Measurements from ENCODE around the gene AKR1D1. TPM values are rescaled to one million over a fixed set of nuclear protein-coding genes. Genes with fewer than 3 reads are reported as not detected.

AKR1D1 gene
- total RNA-seq, 1 experiment from 2014 or later: not detected

- H3K27ac Mint-ChIP-seq (ENCODE audit: unreplicated experiment): no peak overlapping the region
- no peak overlapping the region for H3K4me3 Mint-ChIP-seq (ENCODE audit: low read depth, unreplicated experiment)
- no peak for TF ChIP-seq CTCF (IDR thresholded peaks at IDR 0.05; ENCODE audit: unreplicated experiment)
- no peaks in the 10 kb centered on the region for H3K36me3 Mint-ChIP-seq (ENCODE audit: insufficient read depth, unreplicated experiment)
- intact Hi-C loops (cut with micrococcal nuclease; ENCODE audit: unreplicated experiment): no loop called here
- H3K9me3 Mint-ChIP-seq (ENCODE audit: low read depth, unreplicated experiment): peaks cover 6% of the 10 kb centered on the region
- CTCF ChIA-PET: no interaction called here
- H3K4me1 Mint-ChIP-seq (ENCODE audit: low read depth, unreplicated experiment): no peaks in the 10 kb centered on the region
- DNase-seq: no peak
- no peaks in the 10 kb centered on the region for H3K27me3 Mint-ChIP-seq (ENCODE audit: unreplicated experiment)
- no TSS peak for BruUV-seq (replicated peaks)
These were observed 2.9 kb downstream of the AKR1D1 start for GRCh38 chr7:138079137-138079536.

- intact Hi-C loops (cut with micrococcal nuclease; ENCODE audit: unreplicated experiment): no loop called here
- Mint-ChIP-seq H3K9me3 (ENCODE audit: low read depth, unreplicated experiment) (no peaks in the 10 kb centered on the region), H3K27ac (ENCODE audit: unreplicated experiment) (no peak overlapping the region), H3K4me3 (ENCODE audit: low read depth, unreplicated experiment) (no peak overlapping the region), H3K27me3 (ENCODE audit: unreplicated experiment) (no peaks in the 10 kb centered on the region), H3K4me1 (ENCODE audit: low read depth, unreplicated experiment) (peaks cover 5% of the 10 kb centered on the region), H3K36me3 (ENCODE audit: insufficient read depth, unreplicated experiment) (no peaks in the 10 kb centered on the region)
- CTCF ChIA-PET: no interaction called here
- BruUV-seq (replicated peaks): no TSS peak
- DNase-seq: no peak
- no peak for TF ChIP-seq CTCF (IDR thresholded peaks at IDR 0.05; ENCODE audit: unreplicated experiment)
These were observed 5.6 kb downstream of the AKR1D1 start for GRCh38 chr7:138081868-138082267.

GRCh38 chr7:138083859-138084258 is 7.6 kb downstream of the AKR1D1 start:
- intact Hi-C loops (cut with micrococcal nuclease; ENCODE audit: unreplicated experiment): no loop called here
- peaks cover 5% of the 10 kb centered on the region for H3K4me1 Mint-ChIP-seq (ENCODE audit: low read depth, unreplicated experiment)
- H3K27ac Mint-ChIP-seq (ENCODE audit: unreplicated experiment): no peak overlapping the region
- TF ChIP-seq CTCF (IDR thresholded peaks at IDR 0.05; ENCODE audit: unreplicated experiment): no peak
- DNase-seq: no peak
- CTCF ChIA-PET: no interaction called here
- H3K36me3 Mint-ChIP-seq (ENCODE audit: insufficient read depth, unreplicated experiment): no peaks in the 10 kb centered on the region
- H3K27me3 Mint-ChIP-seq (ENCODE audit: unreplicated experiment): no peaks in the 10 kb centered on the region
- peaks cover 5% of the 10 kb centered on the region for H3K9me3 Mint-ChIP-seq (ENCODE audit: low read depth, unreplicated experiment)
- no TSS peak for BruUV-seq (replicated peaks)
- no peak overlapping the region for H3K4me3 Mint-ChIP-seq (ENCODE audit: low read depth, unreplicated experiment)

GRCh38 chr7:138086563-138087270 is 10.5 kb downstream of the AKR1D1 start:
- no peak overlapping the region for H3K4me3 Mint-ChIP-seq (ENCODE audit: low read depth, unreplicated experiment)
- BruUV-seq (replicated peaks): no TSS peak
- H3K27ac Mint-ChIP-seq (ENCODE audit: unreplicated experiment): no peak overlapping the region
- intact Hi-C loops (cut with micrococcal nuclease; ENCODE audit: unreplicated experiment): no loop called here
- H3K36me3 Mint-ChIP-seq (ENCODE audit: insufficient read depth, unreplicated experiment): no peaks in the 10 kb centered on the region
- H3K4me1 Mint-ChIP-seq (ENCODE audit: low read depth, unreplicated experiment): peaks cover 5% of the 10 kb centered on the region
- H3K27me3 Mint-ChIP-seq (ENCODE audit: unreplicated experiment): no peaks in the 10 kb centered on the region
- DNase-seq: no peak
- peaks cover 5% of the 10 kb centered on the region for H3K9me3 Mint-ChIP-seq (ENCODE audit: low read depth, unreplicated experiment)
- CTCF ChIA-PET: no interaction called here
- TF ChIP-seq CTCF (IDR thresholded peaks at IDR 0.05; ENCODE audit: unreplicated experiment): no peak

Data from Calu3 (cell line).